ENCODE results near the gene MSI2. TPM values are rescaled to one million over a fixed set of nuclear protein-coding genes. Genes with fewer than 3 reads are reported as not detected.

MSI2 gene
- total RNA-seq, 4 donors from 2014 or later = 27.3 to 50.4 (median 36.8) TPM

- no peak for ATAC-seq
- H3K4me1 ChIP-seq = no peaks in the 10 kb centered on the region
- H3K36me3 ChIP-seq = no peaks in the 10 kb centered on the region
- 75 to 76% methylated on average over 6 to 7 of the region's 7 CpGs for WGBS, 2 donors (ENCODE audit: low coverage in 1 of 2)
- no peaks in the 10 kb centered on the region for H3K27me3 ChIP-seq
- no peak overlapping the region for H3K4me3 ChIP-seq
- no peak for TF ChIP-seq POLR2AphosphoS5 (IDR thresholded peaks at IDR 0.05)
- TF ChIP-seq EP300 (IDR thresholded peaks at IDR 0.05) = no peak
- TF ChIP-seq, protein P1, sequence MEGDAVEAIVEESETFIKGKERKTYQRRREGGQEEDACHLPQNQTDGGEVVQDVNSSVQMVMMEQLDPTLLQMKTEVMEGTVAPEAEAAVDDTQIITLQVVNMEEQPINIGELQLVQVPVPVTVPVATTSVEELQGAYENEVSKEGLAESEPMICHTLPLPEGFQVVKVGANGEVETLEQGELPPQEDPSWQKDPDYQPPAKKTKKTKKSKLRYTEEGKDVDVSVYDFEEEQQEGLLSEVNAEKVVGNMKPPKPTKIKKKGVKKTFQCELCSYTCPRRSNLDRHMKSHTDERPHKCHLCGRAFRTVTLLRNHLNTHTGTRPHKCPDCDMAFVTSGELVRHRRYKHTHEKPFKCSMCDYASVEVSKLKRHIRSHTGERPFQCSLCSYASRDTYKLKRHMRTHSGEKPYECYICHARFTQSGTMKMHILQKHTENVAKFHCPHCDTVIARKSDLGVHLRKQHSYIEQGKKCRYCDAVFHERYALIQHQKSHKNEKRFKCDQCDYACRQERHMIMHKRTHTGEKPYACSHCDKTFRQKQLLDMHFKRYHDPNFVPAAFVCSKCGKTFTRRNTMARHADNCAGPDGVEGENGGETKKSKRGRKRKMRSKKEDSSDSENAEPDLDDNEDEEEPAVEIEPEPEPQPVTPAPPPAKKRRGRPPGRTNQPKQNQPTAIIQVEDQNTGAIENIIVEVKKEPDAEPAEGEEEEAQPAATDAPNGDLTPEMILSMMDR (IDR thresholded peaks at IDR 0.05) = no peak
- TF ChIP-seq POLR2A (IDR thresholded peaks at IDR 0.05) = no peak
- no peaks in the 10 kb centered on the region for H3K9me3 ChIP-seq
- no peak overlapping the region for H3K27ac ChIP-seq
These were observed 162.3 kb downstream of the MSI2 start for GRCh38 chr17:57418463-57419246.

GRCh38 chr17:57419940-57420550 is 163.7 kb downstream of the MSI2 start:
- Histone ChIP-seq H3K9me3 (no peaks in the 10 kb centered on the region), H3K36me3 (no peaks in the 10 kb centered on the region), H3K27ac (no peak overlapping the region), H3K4me1 (no peaks in the 10 kb centered on the region), H3K4me3 (no peak overlapping the region), H3K27me3 (no peaks in the 10 kb centered on the region)
- TF ChIP-seq EP300 (IDR thresholded peaks at IDR 0.05) (no peak), POLR2AphosphoS5 (IDR thresholded peaks at IDR 0.05) (no peak)
- TF ChIP-seq, protein P1 (IDR thresholded peaks at IDR 0.05) = no peak
- WGBS, 2 donors (ENCODE audit: low coverage in 1 of 2) = 76 to 82% methylated on average over 9 to 11 of the region's 11 CpGs
- ATAC-seq = no peak

GRCh38 chr17:57420734-57421717 is 164.7 kb downstream of the MSI2 start:
- TF ChIP-seq EP300 (IDR thresholded peaks at IDR 0.05) (no peak), POLR2A (IDR thresholded peaks at IDR 0.05) (no peak), POLR2AphosphoS5 (IDR thresholded peaks at IDR 0.05) (no peak)
- TF ChIP-seq, protein P1 (IDR thresholded peaks at IDR 0.05) = no peak
- H3K36me3 ChIP-seq = no peaks in the 10 kb centered on the region
- no peaks in the 10 kb centered on the region for H3K9me3 ChIP-seq
- peaks cover 0 to 8% (median 0%) of the 10 kb centered on the region in 3 donors for H3K4me1 ChIP-seq
- no peak overlapping the region for H3K27ac ChIP-seq
- H3K27me3 ChIP-seq = no peaks in the 10 kb centered on the region
- WGBS, 2 donors (ENCODE audit: low coverage in 1 of 2) = 77 to 89% methylated on average over 16 to 20 of the region's 20 CpGs
- ATAC-seq = no peak
- no peak overlapping the region for H3K4me3 ChIP-seq

GRCh38 chr17:57422574-57423164 is 166.3 kb downstream of the MSI2 start:
- no peaks in the 10 kb centered on the region for H3K27me3 ChIP-seq
- TF ChIP-seq, protein P1 (IDR thresholded peaks at IDR 0.05) = no peak
- TF ChIP-seq POLR2AphosphoS5 (IDR thresholded peaks at IDR 0.05) = peak; percentile 48
- TF ChIP-seq POLR2A (IDR thresholded peaks at IDR 0.05) = no peak
- ATAC-seq = peak; percentile 43
- H3K27ac ChIP-seq = no peak overlapping the region
- no peaks in the 10 kb centered on the region for H3K36me3 ChIP-seq
- H3K9me3 ChIP-seq = no peaks in the 10 kb centered on the region
- H3K4me3 ChIP-seq = no peak overlapping the region
- H3K4me1 ChIP-seq = peaks cover 0 to 8% (median 0%) of the 10 kb centered on the region in 3 donors
- 70 to 71% methylated on average over 6 to 9 of the region's 9 CpGs for WGBS, 2 donors (ENCODE audit: low coverage in 1 of 2)

Data from gastroesophageal sphincter (tissue), 4 donors.